ENCODE results near the gene PITX3.

DNA sequence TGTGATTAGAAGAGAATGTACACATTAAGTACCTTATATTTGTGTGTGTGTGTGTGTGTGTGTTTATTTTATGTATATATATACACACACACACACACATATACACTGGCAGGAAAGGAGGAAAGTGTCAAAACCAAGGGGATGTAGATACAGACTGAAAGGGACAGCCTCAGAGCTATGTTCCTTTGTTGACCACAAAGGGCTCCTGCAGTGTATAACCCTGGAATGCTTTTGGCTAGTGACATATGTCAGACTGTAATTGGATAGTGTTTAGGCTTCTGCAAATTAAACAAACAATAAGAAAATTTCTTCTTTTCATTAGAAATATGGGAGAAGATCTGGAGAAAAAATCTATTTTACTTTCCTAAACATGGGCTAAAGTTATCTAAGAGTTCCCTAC is 19.9 kb upstream of the PITX3 start:
- TF ChIP-seq CTCF (IDR thresholded peaks at IDR 0.05; ENCODE audit: low read depth, low read length) (no peak), POLR2A (IDR thresholded peaks at IDR 0.05; ENCODE audit: extremely low read depth, insufficient read length) (no peak), MYC (IDR thresholded peaks at IDR 0.05; ENCODE audit: low read depth, low read length) (no peak)
- TF ChIP-seq, protein P1, sequence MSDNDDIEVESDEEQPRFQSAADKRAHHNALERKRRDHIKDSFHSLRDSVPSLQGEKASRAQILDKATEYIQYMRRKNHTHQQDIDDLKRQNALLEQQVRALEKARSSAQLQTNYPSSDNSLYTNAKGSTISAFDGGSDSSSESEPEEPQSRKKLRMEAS (IDR thresholded peaks at IDR 0.05; ENCODE audit: low read depth, low read length): no peak
